Measurements from ENCODE around the gene PTPN23.

The PTPN23 gene

GRCh38 chr3:47407896-47408838 lies 27.3 kb downstream of the PTPN23 start:
- TF ChIP-seq CTCF (IDR thresholded peaks at IDR 0.05; ENCODE audit: extremely low read depth, insufficient read depth, missing control alignments): no peak
- no peak for DNase-seq (ENCODE audit: low spot score)
- in situ Hi-C loops (cut with MboI; ENCODE audit: low pct_unique_long_range_greater_than_20kb, low sequenced_read_pairs, unreplicated experiment): loop anchor here (25.0 kb wide), 1 partner anchor 379 kb away; the partner anchor contains the start of gene SMARCC1

- in situ Hi-C loops (cut with MboI; ENCODE audit: low pct_unique_long_range_greater_than_20kb, low sequenced_read_pairs, unreplicated experiment): loop anchor here (25.0 kb wide), 1 partner anchor 378 kb away; the partner anchor contains the start of gene SMARCC1
- no peak for TF ChIP-seq CTCF (IDR thresholded peaks at IDR 0.05; ENCODE audit: extremely low read depth, insufficient read depth, missing control alignments)
- DNase-seq (ENCODE audit: low spot score): no peak
Observed at GRCh38 chr3:47408839-47409229, 28.0 kb downstream of the PTPN23 start.

GRCh38 chr3:47409284-47409683 lies 28.5 kb downstream of the PTPN23 start:
- TF ChIP-seq CTCF (IDR thresholded peaks at IDR 0.05; ENCODE audit: extremely low read depth, insufficient read depth, missing control alignments): no peak

GRCh38 chr3:47409688-47410416 lies 29.0 kb downstream of the PTPN23 start:
- DNase-seq (ENCODE audit: low spot score): peak; percentile 33
- TF ChIP-seq CTCF (IDR thresholded peaks at IDR 0.05; ENCODE audit: extremely low read depth, insufficient read depth, missing control alignments): no peak
- in situ Hi-C loops (cut with MboI; ENCODE audit: low pct_unique_long_range_greater_than_20kb, low sequenced_read_pairs, unreplicated experiment): loop anchor here (25.0 kb wide), 1 partner anchor 377 kb away; the partner anchor contains the start of gene SMARCC1

More at GRCh38 chr3:47409284-47409683, 28.5 kb downstream of the PTPN23 start:
- no peak for DNase-seq (ENCODE audit: low spot score)
- in situ Hi-C loops (cut with MboI; ENCODE audit: low pct_unique_long_range_greater_than_20kb, low sequenced_read_pairs, unreplicated experiment): loop anchor here (25.0 kb wide), 1 partner anchor 378 kb away; the partner anchor contains the start of gene SMARCC1

GRCh38 chr3:47410417-47410720 lies 29.5 kb downstream of the PTPN23 start:
- TF ChIP-seq CTCF (IDR thresholded peaks at IDR 0.05; ENCODE audit: extremely low read depth, insufficient read depth, missing control alignments): no peak
- in situ Hi-C loops (cut with MboI; ENCODE audit: low pct_unique_long_range_greater_than_20kb, low sequenced_read_pairs, unreplicated experiment): loop anchor here (25.0 kb wide), 1 partner anchor 377 kb away; the partner anchor contains the start of gene SMARCC1
- no peak for DNase-seq (ENCODE audit: low spot score)

All from GM13977 (cell line).